HG03097 (cell line): ENCODE results near the gene MACO1.
"Not testable (repeated sequence)": the region's sequence is repeated elsewhere in the genome, so short reads cannot be mapped to it uniquely, and the experiment has no call there.

Source experiments
- ATAC-seq: cut with Tn5 transposase; IDR thresholded peaks from one replicate; pipeline ENCODE4 v1.9.1; 2021; ENCODE audit not compliant: unreplicated experiment, low FRiP score

The MACO1 gene

GRCh38 chr1:25430073-25430966, at the start of gene MACO1:
Gene MACO1 (plus strand): TSS chr1:25430897. CDS start chr1:25431099, 202 bp downstream.
- ATAC-seq = peak; percentile 83

DNA sequence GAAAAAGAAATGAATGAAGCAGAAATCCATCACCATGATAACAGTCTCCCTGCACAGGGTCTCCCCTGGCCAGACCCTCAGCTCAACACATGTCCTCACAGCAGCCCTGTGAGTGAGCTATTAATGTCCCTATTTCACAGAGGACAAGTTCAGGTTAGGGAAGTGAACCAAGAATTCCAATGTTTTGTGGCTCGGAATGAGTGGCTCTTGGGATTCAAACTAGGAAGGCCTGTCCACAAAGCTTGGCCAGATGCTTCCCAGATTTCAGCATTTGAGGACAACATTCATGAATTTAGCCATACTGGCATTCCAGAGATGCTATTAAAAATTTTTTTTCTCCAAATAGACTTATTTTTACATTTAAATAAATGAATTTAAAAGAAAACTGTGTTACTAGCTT, 48.2 kb upstream of the MACO1 start:
- not testable (repeated sequence) for ATAC-seq

DNA sequence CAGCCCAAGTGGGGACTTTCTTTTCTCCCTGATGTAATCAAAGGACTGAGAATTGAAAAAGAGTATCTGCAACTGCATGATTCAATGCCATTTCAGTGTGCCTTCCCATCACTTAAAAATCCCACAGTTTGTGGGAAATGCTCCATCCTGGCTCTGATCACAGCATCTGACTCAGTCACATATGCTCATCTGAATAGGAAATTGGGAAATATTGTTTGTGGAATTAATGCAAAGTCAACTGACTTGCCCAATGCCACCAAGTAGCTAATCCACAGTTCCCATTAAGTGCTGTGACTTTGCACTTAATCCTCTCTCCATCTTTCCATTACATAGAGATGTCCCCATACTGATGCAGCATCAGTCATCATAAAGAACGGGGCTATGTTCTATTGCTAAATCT, 47.6 kb upstream of the MACO1 start:
- not testable (repeated sequence) for ATAC-seq

DNA sequence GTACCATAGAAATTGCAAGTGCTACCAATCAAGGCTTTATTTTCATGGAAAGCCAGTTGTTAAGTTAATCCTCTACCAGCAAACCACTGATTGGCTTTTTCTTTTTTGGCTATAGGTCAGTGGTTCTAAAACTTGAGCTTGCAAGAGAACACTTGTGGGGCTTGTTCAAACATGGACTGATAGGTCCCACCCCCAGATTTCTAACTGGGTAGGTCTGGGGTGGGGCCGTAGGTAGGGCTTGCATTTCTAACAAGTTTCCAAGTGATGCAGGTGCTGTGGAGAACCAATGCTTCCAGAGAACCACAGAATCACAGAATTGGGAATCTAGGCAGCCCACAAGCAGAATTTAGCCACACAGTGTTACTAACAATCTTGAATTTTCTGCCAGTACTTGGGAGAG, 46.8 kb upstream of the MACO1 start:
- ATAC-seq = not testable (repeated sequence)

- not testable (repeated sequence) for ATAC-seq
Measured at GRCh38 chr1:25387096-25387495, 43.6 kb upstream of the MACO1 start.

DNA sequence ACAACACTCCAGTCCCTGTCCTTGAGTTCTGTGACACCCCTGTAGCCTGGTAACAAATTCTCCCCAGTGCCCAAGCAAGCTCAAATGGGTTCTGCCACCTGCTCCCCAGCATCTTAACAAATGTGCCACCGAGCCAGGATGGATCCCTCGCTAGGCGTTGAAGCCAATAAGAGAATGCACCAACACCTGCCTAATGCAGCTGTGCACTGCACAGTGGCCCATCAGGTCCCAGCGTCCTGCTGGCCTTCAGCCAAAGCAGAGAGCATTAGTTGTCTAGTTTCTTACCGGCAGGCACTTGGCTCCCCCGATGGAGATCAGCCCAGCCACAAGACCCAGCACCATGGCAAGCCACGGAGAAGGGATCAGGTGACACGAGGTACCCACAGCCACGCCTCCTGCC, 42.0 kb upstream of the MACO1 start:
- ATAC-seq = not testable (repeated sequence)

DNA sequence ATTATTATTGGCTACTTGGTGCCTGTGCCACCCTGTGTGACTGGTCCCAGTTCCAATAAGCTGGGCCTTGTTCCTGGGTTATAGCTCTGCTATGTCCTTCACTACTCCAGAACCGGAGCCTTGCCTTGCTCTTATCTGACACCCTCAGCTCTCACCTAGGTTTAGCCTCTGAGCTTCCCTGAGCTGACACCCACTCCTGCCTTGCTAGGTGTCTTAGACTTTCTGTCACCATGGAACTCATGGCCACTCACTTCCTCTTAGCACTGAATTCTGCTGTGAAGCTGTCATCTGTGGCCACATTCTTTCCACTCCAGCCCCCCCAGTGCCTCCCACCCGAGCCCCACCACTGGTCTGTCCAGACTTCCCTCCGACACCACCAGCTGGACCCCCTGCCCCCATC, 41.0 kb upstream of the MACO1 start:
- ATAC-seq = not testable (repeated sequence)

- ATAC-seq = no peak
Measured at GRCh38 chr1:25392841-25393240, 37.9 kb upstream of the MACO1 start.

DNA sequence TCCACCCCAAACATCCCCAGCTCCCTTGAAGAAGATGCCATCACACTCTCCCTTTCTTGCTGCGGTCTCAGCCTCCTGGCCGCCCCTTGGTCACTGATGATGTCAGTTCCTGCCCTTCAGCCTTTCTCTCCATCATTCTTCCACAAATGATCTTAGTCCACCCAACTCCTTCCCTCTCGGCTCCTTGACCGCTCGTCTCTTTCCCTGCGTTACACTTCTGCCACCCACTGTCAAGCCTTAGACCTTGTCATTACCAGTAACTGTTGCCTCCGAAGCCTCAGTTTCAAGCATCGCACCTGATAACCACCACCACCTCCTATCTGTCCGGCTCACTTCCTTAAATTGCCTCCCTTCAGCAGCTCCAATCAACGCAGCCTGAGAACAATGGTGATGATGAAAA, 33.1 kb upstream of the MACO1 start:
- ATAC-seq = not testable (repeated sequence)

GRCh38 chr1:25398079-25398478, 32.6 kb upstream of the MACO1 start:
- ATAC-seq = not testable (repeated sequence)

DNA sequence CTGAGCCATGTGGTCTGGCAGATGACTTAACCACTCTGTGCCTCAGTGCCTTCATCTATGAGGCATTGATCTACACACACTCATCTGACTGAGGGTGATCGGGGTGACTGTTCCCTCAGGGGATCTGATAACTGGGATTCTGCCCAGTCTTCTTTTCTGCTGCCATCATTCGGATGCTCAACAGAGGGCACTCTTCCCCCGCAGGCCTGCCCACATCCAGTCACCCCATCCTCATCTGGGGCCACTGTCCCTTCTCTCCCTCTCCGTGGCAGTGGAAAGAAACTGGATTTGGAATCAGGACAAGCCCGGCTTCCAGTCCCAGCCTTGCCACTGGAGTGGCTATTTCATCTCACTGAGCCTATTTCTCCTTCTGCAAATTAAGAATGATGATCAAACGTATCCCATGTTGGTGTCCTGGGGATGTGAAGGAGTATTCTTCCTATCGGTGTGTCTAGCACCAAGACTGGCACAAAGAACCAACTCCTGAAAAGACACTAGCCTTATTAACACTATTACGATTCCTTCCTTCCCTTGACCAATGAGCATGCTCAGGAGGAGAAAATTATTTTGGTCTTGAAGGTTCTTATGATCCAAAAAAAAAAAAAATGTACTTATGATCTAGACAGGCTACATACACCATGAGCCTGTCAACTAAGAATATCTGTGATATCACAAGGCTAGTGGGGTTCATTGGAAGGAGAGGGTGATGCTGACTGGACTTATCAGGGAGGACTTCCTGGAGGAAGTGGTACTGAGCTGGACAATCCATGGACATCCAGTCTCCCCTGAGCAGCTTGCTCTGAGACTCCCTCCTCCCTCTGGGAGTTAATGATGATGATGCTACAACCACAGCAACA, 27.5 kb upstream of the MACO1 start:
- ATAC-seq = not testable (repeated sequence)

DNA sequence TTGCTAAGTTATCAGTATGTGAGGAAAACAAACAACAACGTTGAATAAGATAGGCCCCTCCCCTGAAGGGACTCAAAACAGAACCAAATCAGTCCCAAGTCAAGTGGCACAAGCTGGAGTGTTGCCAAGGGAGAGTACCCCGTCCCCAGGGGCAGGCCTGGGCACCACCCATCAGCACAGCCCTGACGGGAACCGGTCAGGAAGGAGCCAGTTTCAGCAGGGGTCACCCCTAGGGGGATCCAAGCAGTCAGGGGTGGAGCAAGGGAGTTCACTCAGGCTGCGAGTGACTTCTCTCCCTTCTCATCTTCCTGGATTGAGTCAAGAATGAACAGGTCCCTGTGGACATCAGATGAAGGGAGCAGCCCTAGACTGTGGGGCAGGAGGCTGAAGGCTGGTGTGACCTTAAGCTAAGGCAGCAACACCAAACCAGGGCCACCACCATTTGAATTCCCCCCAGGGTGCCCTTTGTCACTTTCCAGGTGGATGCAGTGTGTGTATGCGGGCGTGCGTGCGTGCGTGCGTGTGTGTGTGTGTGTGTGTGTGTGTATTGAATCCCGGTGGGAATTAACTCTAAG, 24.9 kb upstream of the MACO1 start:
- ATAC-seq = not testable (repeated sequence)

DNA sequence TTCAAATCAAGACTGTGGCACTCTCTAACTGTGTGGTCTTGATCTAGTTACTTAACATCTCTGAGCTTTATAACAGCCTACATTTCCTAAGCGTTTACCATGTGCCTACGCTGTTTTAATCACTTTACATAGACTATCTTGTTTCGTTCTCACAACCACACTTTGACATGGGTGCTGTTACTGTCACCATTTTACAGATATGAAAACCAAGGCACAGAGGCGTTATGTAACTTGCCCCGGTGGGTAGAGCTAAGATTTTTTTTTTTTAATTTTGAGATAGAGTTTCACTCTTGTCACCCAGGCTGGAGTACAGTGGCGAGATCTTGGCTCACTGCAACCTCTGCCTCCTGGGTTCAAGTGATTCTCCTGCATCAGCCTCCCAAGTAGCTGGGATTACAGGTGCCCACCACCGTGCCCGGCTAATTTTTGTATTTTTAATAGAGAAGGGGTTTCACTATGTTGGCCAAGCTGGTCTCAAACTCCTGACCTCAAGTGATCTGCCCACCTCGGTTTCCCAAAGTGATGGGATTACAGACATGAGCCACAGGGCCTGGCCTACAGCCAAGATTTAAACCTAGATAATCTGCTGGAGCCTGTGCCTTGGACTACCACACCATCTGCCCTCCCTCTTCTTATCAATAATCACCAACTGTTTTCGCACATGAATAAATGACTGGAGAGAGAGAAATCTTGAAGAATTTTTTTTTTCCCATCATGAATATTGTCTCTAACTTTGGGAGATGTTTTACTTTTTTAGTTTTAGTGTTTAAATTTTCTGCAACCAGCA, 20.9 kb upstream of the MACO1 start:
- ATAC-seq = not testable (repeated sequence)

- not testable (repeated sequence) for ATAC-seq
Measured at GRCh38 chr1:25412872-25413623, 17.6 kb upstream of the MACO1 start.

DNA sequence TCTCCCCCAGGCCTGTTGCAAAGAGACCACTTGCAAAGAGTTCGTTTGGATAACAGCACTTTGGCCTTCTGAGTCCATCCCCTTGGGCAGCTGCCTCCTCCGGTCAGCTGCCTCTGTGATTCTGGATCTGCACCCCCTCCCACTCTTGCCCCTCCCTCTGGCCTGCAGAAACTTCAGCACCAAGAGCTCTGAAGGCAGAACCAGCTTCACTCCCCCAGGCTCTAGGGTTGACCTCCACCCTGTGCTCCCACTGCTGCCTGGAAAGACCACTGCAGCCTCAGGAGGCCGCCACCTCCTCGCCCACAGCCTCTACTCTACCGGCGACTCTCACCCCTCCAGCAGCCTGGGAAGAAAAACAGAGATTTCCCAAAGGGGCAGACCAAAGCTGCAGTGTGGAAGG, 16.5 kb upstream of the MACO1 start:
- ATAC-seq = not testable (repeated sequence)

GRCh38 chr1:25414578-25414977, 16.1 kb upstream of the MACO1 start:
- ATAC-seq = not testable (repeated sequence)

- not testable (repeated sequence) for ATAC-seq
Measured at GRCh38 chr1:25417280-25417679, 13.4 kb upstream of the MACO1 start.

GRCh38 chr1:25419339-25419738, 11.4 kb upstream of the MACO1 start:
- not testable (repeated sequence) for ATAC-seq

DNA sequence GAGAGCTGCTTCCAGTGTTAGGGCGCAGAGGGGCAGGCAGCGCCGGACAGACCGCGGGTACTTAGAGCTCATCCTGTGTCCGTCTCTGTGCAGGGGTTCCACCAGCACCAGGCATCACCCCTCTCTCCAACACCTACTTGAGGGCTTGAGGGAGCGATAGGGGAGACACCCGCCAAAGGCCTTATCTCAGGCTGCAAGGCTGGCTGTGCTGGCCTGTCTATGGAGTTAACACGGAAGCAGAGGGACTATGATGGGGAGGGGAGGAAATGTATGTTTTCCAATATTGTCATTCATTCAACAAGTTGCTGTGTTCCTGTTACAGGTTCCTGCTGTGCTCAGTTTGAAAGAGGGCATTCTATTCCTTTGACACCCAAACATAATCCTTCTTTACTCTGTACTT, 10.0 kb upstream of the MACO1 start, which contains the start of gene RHCE:
Gene RHCE, minus strand, starts transcription at position 111 of the 400 bp plus-strand sequence. Its CDS starts 39 bp downstream, at position 72.
- not testable (repeated sequence) for ATAC-seq
